GM12891 (cell line): ENCODE results near the gene SLC37A1.

ENCODE experiments used
- DNase-seq: peaks from one replicate; pipeline ENCODE4 v3.0.0; 2011; ENCODE audit warnings: low spot score; ENCODE audit not compliant: insufficient read length
- FAIRE-seq: peaks from 2 replicates; lab custom pipeline; 2011; peaks lifted over from hg19 to GRCh38; lab: Jason Lieb, UNC
- PAX5 ChIP-seq: IDR thresholded peaks from 2 replicates; pipeline ENCODE4 v1.6.1; 2011; ENCODE audit warnings: low read length, moderate library complexity, mild to moderate bottlenecking; ENCODE audit not compliant: insufficient read depth, severe bottlenecking
- POLR2A ChIP-seq: IDR thresholded peaks from 2 replicates; pipeline ENCODE4 v1.6.1; 2011; ENCODE audit warnings: low read depth, low read length, control low read depth
- POLR2AphosphoS5 ChIP-seq: IDR thresholded peaks from 2 replicates; pipeline ENCODE4 v1.6.1; 2011; ENCODE audit warnings: low read depth, low read length, control low read depth
- POU2F2 ChIP-seq: IDR thresholded peaks from 2 replicates; pipeline ENCODE4 v1.6.1; 2011; ENCODE audit warnings: low read depth, mild to moderate bottlenecking, control low read depth, low read length, moderate library complexity
- SPI1 ChIP-seq: IDR thresholded peaks from 2 replicates; pipeline ENCODE4 v1.6.1; 2011; ENCODE audit warnings: low read depth, low read length, control low read depth
- TAF1 ChIP-seq: IDR thresholded peaks from 2 replicates; pipeline ENCODE4 v1.6.1; 2011; ENCODE audit warnings: low read depth, low read length, control low read depth

The SLC37A1 gene

DNA sequence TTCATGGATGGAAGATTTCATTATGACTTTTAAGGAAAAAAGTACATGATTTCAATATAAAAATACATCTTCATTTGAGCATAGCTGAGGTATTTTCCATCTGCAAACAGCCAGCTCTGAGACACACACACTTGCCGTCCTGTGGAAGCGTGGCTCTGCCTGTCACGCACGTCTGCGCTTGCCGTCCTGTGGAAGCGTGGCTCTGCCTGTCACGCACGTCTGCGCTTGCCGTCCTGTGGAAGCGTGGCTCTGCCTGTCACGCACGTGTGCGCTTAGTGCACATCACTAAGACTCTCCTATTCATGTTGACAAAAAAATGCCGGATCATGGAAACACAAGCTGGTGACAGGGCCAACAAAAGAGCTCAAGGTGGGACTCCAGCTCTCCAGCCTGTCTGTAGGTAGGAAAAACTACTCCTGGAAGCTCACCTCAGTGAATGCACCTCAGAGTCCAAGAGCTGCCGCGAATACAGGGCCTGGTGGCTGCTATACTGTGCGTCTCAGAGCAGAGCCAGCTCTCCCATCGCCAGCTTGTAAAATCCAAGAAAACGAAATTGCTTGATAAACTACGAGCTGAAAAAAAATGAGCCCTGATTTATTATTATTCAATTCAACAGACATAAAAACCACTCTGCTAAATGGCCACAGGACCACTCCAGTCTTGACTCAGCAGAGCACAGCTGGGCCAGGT, 69.3 kb downstream of the SLC37A1 start:
- FAIRE-seq (peak; percentile 81), DNase-seq (no peak)
- TF ChIP-seq SPI1 (no peak), PAX5 (no peak), TAF1 (no peak), POLR2A (no peak), POLR2AphosphoS5 (no peak), POU2F2 (no peak)

DNA sequence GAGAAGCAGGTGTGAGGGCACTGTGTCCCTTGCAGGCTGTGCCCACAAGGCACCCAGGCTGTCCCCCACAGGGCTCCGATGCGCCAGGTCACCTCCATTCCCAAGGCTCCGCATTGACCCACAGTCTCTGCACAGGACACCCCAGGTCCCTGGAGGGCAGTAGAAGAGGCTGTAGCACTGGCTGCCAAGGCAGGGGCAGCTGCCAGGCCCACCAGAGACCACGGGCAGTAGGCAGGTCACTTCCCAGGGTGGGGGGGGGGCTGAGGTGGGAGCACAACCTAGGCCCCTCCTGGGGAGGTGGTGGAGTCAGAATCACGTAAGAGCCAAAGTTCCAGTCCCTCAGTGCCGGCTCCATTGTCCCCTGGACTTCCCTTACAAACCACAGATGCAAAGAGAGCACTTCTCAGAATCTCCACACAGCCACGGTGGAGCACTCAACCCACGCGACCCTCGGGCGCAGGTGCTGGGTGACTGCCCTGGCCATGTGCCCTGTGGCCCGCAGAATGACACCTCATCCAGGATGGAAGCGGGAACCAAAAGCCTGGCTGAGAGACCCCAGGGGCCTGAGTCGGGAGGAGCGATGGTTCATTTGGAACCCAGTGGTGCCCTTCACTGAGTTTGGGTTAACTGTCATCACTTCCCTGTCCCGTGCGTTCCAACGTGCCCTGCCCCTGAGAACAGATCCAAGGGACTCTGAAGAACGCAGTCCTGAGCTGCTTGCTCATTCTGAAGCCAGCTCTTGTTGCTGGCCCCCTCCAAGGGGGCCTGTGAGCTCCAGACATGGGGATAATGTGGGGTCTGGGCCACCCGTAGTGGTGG, 70.0 kb downstream of the SLC37A1 start:
- DNase-seq (no peak), FAIRE-seq (no peak)
- TF ChIP-seq POLR2AphosphoS5: no peak
- TF ChIP-seq TAF1: no peak
- TF ChIP-seq POLR2A: no peak
- no peak for TF ChIP-seq POU2F2
- TF ChIP-seq PAX5: no peak
- TF ChIP-seq SPI1: no peak

DNA sequence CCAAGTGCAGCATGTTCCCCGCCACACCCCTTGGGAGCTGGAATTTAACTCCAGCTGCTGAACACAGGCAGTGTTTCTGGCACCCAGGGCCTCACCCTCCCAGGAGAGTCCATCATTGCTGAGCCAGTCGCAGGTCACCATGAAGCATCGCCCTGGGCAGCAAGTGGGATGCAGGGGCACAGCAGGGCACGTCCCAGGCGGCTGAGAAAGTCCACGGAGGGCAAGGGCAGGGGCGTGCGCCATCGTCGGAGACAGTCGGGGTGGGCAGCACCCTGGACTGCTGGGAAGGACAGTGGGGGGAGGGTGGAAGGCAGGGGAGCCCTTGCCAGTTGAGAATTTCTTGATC, 70.6 kb downstream of the SLC37A1 start:
- DNase-seq: no peak
- TF ChIP-seq TAF1 (no peak), SPI1 (no peak), PAX5 (no peak), POLR2A (no peak), POU2F2 (no peak), POLR2AphosphoS5 (no peak)
- no peak for FAIRE-seq

DNA sequence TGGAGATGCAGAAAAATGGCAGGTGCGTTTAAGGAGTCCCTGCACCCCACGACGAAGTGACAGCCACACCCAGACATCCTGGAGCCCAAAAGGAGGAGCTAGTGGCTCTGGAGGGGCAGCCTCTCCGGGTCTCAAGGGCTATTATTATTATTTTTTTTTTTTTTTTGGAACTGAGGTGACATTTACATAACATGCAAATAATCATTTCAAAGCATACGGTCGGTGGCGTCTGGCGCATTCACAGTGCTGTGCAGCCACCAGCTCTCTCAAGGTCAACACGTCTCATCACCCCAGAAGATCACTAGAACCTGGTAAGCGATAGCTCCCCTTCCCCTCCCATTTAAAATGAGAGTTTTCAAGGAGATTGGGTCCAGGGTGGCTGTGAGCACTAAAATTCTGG, 72.2 kb downstream of the SLC37A1 start:
- FAIRE-seq: no peak

DNA sequence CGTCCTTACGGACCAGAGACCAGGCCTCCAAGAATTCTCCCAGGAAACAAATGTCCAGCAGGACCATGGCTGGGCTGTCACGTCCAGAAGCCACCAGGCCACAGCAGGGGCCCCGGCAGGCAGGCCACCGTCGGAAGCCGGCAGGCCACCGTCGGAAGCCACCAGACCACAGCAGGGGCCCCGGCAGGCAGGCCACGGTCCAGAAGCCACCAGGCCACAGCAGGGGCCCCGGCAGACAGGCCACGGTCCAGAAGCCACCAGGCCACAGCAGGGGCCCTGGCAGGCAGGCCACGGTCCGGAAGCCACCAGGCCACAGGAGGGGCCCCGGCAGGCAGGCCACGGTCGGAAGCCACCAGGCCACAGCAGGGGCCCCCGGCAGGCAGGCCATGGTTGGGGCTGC, 72.8 kb downstream of the SLC37A1 start:
- TF ChIP-seq POLR2AphosphoS5: no peak
- DNase-seq (no peak), FAIRE-seq (no peak)

More for the DNA sequence above, 72.2 kb downstream of the SLC37A1 start:
- TF ChIP-seq POLR2AphosphoS5: no peak
- no peak for DNase-seq

DNA sequence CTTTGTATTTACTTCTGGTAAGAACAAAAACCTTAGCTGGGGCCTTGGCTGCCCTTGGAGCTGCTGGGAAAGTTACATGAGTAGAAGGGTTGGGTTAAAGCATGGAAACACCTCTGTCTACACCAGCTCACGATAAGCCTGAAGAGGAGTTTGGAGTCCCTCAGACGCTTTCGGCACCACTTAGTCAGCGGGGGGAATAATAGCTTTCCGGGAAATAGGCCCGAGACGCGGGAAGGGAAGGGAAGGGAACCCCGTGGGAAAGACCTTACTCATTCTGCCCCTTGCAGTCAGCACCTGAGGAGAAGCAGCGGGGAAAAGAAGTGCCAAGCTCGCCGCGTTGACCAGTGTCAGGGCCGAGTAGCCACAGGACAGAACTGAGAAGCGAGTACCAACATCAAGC, 73.4 kb downstream of the SLC37A1 start:
- TF ChIP-seq POLR2A: no peak
- no peak for TF ChIP-seq POU2F2
- no peak for TF ChIP-seq TAF1
- TF ChIP-seq POLR2AphosphoS5: no peak
- TF ChIP-seq PAX5: no peak
- no peak for TF ChIP-seq SPI1
- no peak for FAIRE-seq
- DNase-seq: no peak

DNA sequence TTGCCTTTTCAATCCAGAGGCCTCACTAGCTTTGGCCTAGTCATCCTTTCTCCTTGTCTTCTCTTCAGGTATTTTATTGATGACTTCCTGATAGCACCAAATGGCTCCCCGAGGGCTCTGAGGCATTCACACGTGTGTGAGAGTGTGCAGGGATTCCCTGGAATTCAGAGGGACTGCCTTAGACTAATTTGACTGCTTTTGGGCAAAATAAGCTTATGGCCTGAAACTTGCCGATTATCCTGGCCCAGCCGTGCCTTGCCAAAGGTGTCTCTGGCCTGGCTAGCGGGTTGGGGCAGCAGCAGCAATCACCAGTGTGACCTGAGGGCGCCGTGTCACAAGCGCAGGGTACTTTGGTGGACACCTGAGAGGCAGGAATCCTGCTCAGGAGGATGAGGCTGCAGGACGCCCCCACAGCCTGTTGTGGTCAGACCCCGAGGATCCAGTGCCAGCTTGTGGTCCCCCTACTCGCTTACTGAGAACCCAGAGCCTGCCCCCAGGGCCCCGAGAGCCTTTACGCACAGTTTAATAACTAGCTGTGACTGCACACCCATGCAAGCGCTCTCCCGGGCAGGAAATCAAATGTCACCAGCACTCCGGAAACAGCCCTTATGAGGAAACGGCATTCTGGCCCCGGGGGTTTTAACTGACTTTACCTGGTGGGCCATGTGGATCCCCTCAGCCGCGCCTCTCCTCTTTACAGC, 76.9 kb downstream of the SLC37A1 start:
- no peak for DNase-seq
- no peak for TF ChIP-seq SPI1
- no peak for TF ChIP-seq PAX5
- TF ChIP-seq POLR2AphosphoS5: no peak
- no peak for TF ChIP-seq TAF1
- TF ChIP-seq POLR2A: no peak
- TF ChIP-seq POU2F2: no peak
- FAIRE-seq: no peak

DNA sequence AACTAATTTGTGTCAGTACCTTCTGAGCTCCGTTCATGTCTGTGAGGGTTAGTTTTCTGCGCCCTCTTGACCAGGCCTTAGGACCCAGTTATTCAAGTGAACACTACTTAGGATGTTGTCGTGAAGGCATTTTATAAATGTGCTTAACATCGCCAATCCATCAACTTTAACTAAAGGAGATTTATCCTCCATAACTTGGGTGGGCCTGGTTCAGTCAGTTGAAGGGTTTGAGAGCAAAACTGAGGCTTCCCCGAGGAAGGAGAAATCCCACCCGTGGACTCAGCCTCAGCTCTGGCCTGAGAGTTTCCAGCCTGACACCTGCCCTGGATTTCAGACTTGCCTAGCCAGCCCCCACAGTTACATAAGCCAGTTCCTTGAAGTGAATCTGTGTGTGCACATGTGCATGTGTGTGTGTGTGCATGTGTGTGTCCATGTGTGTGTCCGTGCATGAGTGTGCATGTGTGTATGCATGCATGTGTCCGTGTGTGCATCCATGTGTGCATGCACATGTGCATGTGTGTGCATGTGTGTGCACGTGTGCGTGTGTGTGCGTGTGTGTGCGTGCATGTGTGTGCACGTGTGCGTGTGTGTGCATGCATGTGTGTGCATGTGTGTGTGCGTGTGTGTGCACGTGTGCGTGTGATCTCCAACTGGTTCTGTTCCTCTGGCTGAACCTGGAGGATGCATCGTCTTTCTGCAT, 77.7 kb downstream of the SLC37A1 start:
- FAIRE-seq (peak; percentile 75), DNase-seq (no peak)
- TF ChIP-seq SPI1 (no peak), POLR2AphosphoS5 (no peak), POU2F2 (0 out of 2 replicates have a peak, but pooled peaks have one; percentile 23)

DNA sequence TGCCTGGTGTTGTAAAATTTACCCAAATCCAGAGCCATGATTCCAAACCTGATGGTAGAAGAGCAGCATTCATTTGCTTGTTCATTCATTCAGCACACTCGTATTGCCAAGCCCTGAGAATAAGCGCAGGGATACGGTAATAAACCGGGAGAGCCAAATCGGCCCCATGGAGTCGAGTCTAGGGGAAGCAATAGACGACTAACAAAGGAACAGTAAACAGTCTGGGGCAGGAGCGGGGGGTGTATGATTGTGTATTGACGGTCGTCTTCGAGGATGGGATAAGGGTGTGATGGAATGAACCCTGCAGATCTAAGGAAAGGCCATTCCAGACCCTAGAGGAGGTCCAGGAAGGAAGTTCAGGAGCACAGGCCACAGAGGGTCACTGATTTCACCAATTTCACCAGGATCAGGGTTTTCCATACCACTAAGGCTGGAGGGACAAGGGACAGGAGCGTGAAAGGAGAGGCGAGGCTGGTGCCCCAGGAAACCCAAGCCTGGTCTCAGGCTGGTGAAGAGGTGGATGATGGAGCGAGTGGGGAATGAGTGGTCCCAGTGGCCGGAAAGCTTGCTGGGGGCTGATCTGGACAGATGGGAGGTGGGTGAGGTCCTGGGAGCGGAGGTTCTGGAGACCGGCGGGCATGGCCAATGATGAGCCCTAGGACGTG, 78.6 kb downstream of the SLC37A1 start:
- TF ChIP-seq SPI1: no peak
- no peak for TF ChIP-seq PAX5
- no peak for TF ChIP-seq POU2F2
- TF ChIP-seq POLR2AphosphoS5: no peak
- no peak for TF ChIP-seq POLR2A
- TF ChIP-seq TAF1: no peak

More for the DNA sequence above, 78.6 kb downstream of the SLC37A1 start:
- FAIRE-seq: no peak
- DNase-seq: no peak
